Measurements from ENCODE around the gene ATRAID.

- TF ChIP-seq CTCF (IDR thresholded peaks at IDR 0.05) (no peak), POLR2A (IDR thresholded peaks at IDR 0.05) (no peak)
Observed at GRCh38 chr2:27178469-27178868, 33.4 kb upstream of the ATRAID start.
